Colonic mucosa (tissue), 4 donors: ENCODE data around the gene TMPRSS6. TPM values are rescaled to one million over a fixed set of nuclear protein-coding genes. Genes with fewer than 3 reads are reported as not detected.
A peak's percentile ranks its signal among the peaks of the same experiment; 100 is the strongest.

Source experiments
- DNase-seq: peaks from one replicate; pipeline ENCODE4 v3.0.0-alpha.2; 2020
- H3K27ac ChIP-seq: fragments of 200-600 bp; one replicate; pipeline ENCODE4 v1.8.0; 2021
- H3K27me3 ChIP-seq: fragments of 200-600 bp; one replicate; pipeline ENCODE4 v1.8.0; 2021
- H3K36me3 ChIP-seq: fragments of 200-600 bp; one replicate; pipeline ENCODE4 v1.8.0; 2021
- H3K4me1 ChIP-seq: fragments of 200-600 bp; one replicate; pipeline ENCODE4 v1.8.0; 2021; ENCODE audit warnings: mild to moderate bottlenecking
- H3K4me3 ChIP-seq: fragments of 200-600 bp; one replicate; pipeline ENCODE4 v1.8.0; 2021
- H3K9ac ChIP-seq, 2 donors: one replicate each; pipeline ENCODE4 v1.7.0; 2013; ENCODE audit warnings: control low read depth in 2 of 2, low read depth in 2 of 2, low read length in 2 of 2
- H3K9me3 ChIP-seq: fragments of 200-600 bp; one replicate; pipeline ENCODE4 v1.8.0; 2021
- intact Hi-C: fragments of 100-400 bp; cut with DNase I; formaldehyde crosslinking; loops from one replicate; pipeline ENCODE4 v1.14.1; 2022
- total RNA-seq, 2 donors: library from RNA; stranded (reverse); fragmentation: NEBNext Ultra II Directional in 1 of 2; extraction: Animal tissue kit (Norgen Biotek cat#: 25700) in 1 of 2; gene quantifications; one replicate each; pipeline ENCODE4 v1.2.1, GENCODE V29; 2021
- TF ChIP-seq, protein P1 (sequence below): fragments of 200-600 bp; IDR thresholded peaks from one replicate; pipeline ENCODE4 v1.8.0; 2022; ENCODE audit warnings: antibody characterized with exemption, mild to moderate bottlenecking
- donor health status: healthy.
- donor health status: DM: no; HTN: no; CAD: no.
- donor health status: DM: no; HTN: no; CAD: no.

TMPRSS6 gene
- total RNA-seq, 2 donors from 2014 or later = 0.10 to 1.5 TPM

DNA sequence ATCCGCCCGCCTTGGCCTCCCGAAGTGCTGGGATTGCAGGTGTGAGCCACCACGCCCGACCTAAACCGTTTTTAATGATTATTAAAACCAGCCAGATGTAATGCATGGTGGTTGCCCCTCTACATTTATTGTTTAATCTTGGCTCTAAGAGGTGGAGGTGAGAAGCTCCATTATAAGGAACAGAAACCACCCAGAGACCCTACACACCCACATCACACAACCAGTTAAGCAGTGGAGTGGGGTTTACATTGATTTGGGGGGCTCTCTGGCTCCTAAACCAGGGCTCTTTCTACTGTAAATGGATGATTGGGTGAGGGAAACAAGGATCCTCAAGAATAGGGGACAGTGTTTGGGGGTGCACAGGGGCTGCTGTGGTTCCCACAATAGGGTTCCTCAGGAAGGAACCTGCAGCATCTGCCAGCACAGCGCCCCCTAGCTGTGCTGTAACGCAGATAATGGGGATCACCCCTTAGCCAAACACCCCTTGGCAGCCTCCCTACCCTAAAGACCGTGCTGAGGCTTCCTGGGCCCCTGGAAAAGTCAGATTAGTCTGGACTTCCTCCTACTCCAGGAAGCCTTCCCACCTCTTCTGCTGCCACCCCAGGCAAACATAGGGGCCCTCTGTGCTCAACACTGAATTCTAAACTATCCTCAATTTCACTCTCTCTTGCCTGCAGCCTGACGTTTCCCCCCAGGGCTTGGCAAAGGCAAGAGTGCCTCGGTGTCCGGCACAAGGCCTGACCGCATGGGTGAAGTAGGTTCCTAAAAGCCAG lies 87.6 kb downstream of the TMPRSS6 start:
- Histone ChIP-seq H3K4me1 (peaks cover 35% of the 10 kb centered on the region), H3K9ac (peak overlapping the region; percentile 57 to 78), H3K9me3 (no peaks in the 10 kb centered on the region), H3K36me3 (peaks cover 1% of the 10 kb centered on the region), H3K27ac (peak overlapping the region; percentile 99), H3K4me3 (no peak overlapping the region), H3K27me3 (no peaks in the 10 kb centered on the region)
- no peak for DNase-seq
- intact Hi-C loops = no loop called here
- TF ChIP-seq, protein P1, sequence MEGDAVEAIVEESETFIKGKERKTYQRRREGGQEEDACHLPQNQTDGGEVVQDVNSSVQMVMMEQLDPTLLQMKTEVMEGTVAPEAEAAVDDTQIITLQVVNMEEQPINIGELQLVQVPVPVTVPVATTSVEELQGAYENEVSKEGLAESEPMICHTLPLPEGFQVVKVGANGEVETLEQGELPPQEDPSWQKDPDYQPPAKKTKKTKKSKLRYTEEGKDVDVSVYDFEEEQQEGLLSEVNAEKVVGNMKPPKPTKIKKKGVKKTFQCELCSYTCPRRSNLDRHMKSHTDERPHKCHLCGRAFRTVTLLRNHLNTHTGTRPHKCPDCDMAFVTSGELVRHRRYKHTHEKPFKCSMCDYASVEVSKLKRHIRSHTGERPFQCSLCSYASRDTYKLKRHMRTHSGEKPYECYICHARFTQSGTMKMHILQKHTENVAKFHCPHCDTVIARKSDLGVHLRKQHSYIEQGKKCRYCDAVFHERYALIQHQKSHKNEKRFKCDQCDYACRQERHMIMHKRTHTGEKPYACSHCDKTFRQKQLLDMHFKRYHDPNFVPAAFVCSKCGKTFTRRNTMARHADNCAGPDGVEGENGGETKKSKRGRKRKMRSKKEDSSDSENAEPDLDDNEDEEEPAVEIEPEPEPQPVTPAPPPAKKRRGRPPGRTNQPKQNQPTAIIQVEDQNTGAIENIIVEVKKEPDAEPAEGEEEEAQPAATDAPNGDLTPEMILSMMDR = peak; percentile 79

DNA sequence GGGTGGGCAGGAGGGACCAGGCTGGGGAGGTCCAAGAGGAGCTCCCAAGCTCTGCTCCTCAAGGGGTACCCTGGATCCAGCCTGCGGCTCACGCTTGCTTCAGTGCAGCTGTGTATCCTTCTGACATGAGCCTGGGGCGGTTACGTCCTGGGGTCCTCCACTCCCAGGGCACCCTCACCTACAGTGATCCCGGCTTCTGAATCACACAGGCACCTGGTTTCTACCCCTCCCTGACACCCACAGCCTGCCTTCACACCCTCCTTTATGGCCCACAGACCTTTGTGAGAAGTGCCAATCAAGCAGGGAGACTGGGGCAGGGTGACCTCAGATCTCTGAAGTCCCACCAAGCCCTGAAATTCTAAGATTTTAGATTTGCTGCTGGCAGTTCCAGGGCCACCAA lies 88.5 kb downstream of the TMPRSS6 start:
- H3K4me3 ChIP-seq = no peak overlapping the region
- H3K9ac ChIP-seq = peak overlapping the region; percentile 60 to 97
- no peaks in the 10 kb centered on the region for H3K27me3 ChIP-seq
- peak overlapping the region; percentile 99 for H3K27ac ChIP-seq
- peak; percentile 71 for DNase-seq
- intact Hi-C loops = no loop called here
- H3K4me1 ChIP-seq = peaks cover 38% of the 10 kb centered on the region
- TF ChIP-seq, protein P1 = no peak
- no peaks in the 10 kb centered on the region for H3K36me3 ChIP-seq
- H3K9me3 ChIP-seq = no peaks in the 10 kb centered on the region

- H3K27me3 ChIP-seq = no peaks in the 10 kb centered on the region
- peaks cover 43% of the 10 kb centered on the region for H3K4me1 ChIP-seq
- intact Hi-C loops = no loop called here
- TF ChIP-seq, protein P1 = no peak
- H3K27ac ChIP-seq = peak overlapping the region; percentile 99
- peak overlapping the region; percentile 87 for H3K4me3 ChIP-seq
- no peaks in the 10 kb centered on the region for H3K36me3 ChIP-seq
- no peaks in the 10 kb centered on the region for H3K9me3 ChIP-seq
- H3K9ac ChIP-seq = peak overlapping the region; percentile 94 to 97
- DNase-seq = peak; percentile 80
These were observed 89.4 kb downstream of the TMPRSS6 start for GRCh38 chr22:37020192-37020479.

DNA sequence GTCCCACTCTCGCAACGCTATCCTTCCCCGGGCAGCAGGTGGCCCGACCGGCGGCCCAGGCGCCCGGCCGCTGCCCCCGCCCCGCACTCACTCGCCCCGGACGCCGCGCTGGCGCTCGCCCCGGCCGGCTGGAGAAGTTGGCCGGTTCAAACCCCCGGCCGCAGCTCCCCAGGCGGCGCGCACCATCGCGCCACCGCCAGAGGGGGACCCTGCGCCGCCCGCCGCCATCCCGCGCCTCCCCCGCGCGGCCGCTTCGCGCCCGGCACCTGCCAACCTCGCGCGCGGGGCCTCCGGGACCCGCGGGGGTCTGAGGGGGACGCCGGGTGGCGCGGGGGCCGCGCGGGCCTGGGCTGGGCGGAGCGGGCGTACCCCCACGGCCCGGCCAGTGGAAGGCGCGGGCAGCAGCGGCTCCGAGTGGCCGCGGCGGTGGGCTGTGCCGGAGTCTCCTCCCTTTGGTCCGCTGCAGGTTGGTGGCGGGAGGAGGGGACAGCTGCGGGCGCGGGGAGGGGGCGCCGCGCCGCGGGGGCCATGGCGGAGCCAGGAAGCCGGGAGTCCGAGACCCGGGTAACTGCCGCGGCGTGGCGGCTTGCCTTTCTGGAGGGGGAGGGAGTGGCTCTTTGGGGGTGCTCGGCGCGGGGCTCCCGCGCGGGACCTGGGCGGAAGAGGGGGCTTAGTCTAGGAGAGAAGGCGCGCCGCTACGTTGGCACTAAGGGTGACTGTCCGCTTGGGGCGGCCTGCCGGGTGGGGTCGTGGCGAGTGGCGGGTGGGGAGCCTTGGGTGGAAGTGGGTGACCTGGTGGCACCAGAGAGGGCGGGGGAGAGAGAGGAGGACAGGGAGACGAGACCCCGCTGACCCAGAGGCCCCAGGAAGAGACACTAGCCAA lies 90.0 kb downstream of the TMPRSS6 start, which contains the start of the genes MPST and TST:
MPST (plus strand) TSS at position 434 of the 883 bp plus-strand sequence; CDS start at position 529, 95 bp downstream.
TST (minus strand) TSS at position 139 of the 883 bp plus-strand sequence. CDS start 715 bp downstream, outside the sequence.
- H3K4me1 ChIP-seq = peaks cover 49% of the 10 kb centered on the region
- TF ChIP-seq, protein P1 = no peak
- no peaks in the 10 kb centered on the region for H3K36me3 ChIP-seq
- peak; percentile 80 for DNase-seq
- peak within 1 kb of the TSS; percentile 94 to 97 for H3K9ac ChIP-seq
- no peaks in the 10 kb centered on the region for H3K9me3 ChIP-seq
- peak within 1 kb of the TSS; percentile 99 for H3K27ac ChIP-seq
- intact Hi-C loops = no loop called here
- no peaks in the 10 kb centered on the region for H3K27me3 ChIP-seq
- peak within 1 kb of the TSS; percentile 87 for H3K4me3 ChIP-seq

DNA sequence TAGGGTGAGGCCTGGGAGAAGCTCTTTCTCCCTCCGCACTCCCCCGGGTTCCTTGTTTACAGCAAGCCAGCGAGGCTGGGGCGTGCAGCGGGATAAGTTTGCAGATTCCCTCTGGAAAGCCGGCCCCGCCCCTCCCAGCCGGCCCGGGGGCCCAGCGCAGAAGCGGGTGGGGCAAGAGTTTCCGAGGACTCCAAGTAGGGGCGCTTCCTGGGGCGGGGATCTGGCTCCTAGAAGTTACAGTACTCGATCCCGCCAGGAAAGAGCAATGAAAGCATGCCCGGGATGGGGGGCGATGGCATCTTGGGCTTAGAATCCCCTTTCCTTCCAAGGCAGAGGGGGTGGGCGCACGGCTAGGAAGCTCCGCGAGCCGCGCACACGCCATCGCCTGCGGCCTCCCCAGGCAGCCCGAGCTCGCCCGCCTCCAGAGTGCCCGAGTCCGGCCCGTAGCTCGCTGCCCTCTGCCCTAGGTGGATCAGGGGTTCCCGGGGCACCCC lies 90.7 kb downstream of the TMPRSS6 start:
- TF ChIP-seq, protein P1 = no peak

More for the DNA sequence above, 90.7 kb downstream of the TMPRSS6 start:
- Histone ChIP-seq H3K9me3 (no peaks in the 10 kb centered on the region), H3K4me1 (peaks cover 49% of the 10 kb centered on the region), H3K36me3 (no peaks in the 10 kb centered on the region), H3K4me3 (peak overlapping the region; percentile 87), H3K27ac (peak overlapping the region; percentile 99), H3K9ac (peak overlapping the region; percentile 83 to 94), H3K27me3 (no peaks in the 10 kb centered on the region)
- DNase-seq = peak; percentile 89
- intact Hi-C loops = no loop called here
